ENCODE results near the gene UBL4A.

UBL4A gene

GRCh38 chrX:154512879-154513553 is 26.6 kb upstream of the UBL4A start (continued):
- TF ChIP-seq GLIS3 (CRISPR knock-in tag; IDR thresholded peaks at IDR 0.05) (no peak), ZNF565 (CRISPR knock-in tag; conservative IDR thresholded peaks at IDR 0.05; ENCODE audit: low read depth) (no peak), PATZ1 (CRISPR knock-in tag; IDR thresholded peaks at IDR 0.05; ENCODE audit: borderline replicate concordance) (no peak), ARNTL (CRISPR knock-in tag; IDR thresholded peaks at IDR 0.05; ENCODE audit: borderline replicate concordance, low read depth) (no peak), ESRRG (CRISPR knock-in tag; IDR thresholded peaks at IDR 0.05) (no peak)
- TF ChIP-seq, protein P1, sequence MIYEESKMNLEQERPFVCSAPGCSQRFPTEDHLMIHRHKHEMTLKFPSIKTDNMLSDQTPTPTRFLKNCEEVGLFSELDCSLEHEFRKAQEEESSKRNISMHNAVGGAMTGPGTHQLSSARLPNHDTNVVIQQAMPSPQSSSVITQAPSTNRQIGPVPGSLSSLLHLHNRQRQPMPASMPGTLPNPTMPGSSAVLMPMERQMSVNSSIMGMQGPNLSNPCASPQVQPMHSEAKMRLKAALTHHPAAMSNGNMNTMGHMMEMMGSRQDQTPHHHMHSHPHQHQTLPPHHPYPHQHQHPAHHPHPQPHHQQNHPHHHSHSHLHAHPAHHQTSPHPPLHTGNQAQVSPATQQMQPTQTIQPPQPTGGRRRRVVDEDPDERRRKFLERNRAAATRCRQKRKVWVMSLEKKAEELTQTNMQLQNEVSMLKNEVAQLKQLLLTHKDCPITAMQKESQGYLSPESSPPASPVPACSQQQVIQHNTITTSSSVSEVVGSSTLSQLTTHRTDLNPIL (CRISPR knock-in tag; IDR thresholded peaks at IDR 0.05; ENCODE audit: low read depth): no peak

GRCh38 chrX:154511761-154512160 is 25.3 kb upstream of the UBL4A start:
- TF ChIP-seq PPARA (CRISPR knock-in tag; IDR thresholded peaks at IDR 0.05; ENCODE audit: borderline replicate concordance): no peak
- no peak for TF ChIP-seq ZNF8 (CRISPR knock-in tag; IDR thresholded peaks at IDR 0.05)
- no peak for TF ChIP-seq ESRRG (CRISPR knock-in tag; IDR thresholded peaks at IDR 0.05)
- no peak for TF ChIP-seq ZFP30 (CRISPR knock-in tag; IDR thresholded peaks at IDR 0.05)
- TF ChIP-seq CSDC2 (CRISPR knock-in tag; IDR thresholded peaks at IDR 0.05): no peak
- no peak for TF ChIP-seq TOX (CRISPR knock-in tag; IDR thresholded peaks at IDR 0.05; ENCODE audit: borderline replicate concordance)
- no peak for TF ChIP-seq RARB (CRISPR knock-in tag; IDR thresholded peaks at IDR 0.05)
- TF ChIP-seq SNAI2 (CRISPR knock-in tag; IDR thresholded peaks at IDR 0.05): no peak
- no peak for TF ChIP-seq ZNF70 (CRISPR knock-in tag; IDR thresholded peaks at IDR 0.05)
- no peak for ATAC-seq

- no peak for ATAC-seq
Measured at GRCh38 chrX:154509455-154509854, 23.0 kb upstream of the UBL4A start.

DNA sequence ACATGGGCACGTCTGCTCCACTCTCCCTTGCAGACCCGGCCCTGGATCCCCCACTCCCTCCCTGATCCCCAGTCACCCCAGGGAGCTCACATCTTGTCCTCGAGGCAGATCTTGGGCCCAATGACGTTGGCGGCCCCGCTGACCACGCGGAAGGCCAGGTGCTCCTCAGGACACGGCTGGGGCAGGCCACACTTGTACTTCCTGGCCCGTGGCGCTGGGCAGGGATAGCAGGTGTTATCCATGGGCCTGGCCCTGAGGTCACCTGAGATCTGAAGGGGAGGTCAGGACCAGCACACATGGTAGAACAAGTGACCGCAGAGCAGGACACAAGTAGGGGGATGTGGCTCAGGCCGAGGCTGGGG is 21.9 kb upstream of the UBL4A start:
- ATAC-seq: no peak
- no peak for TF ChIP-seq BACH2 (CRISPR knock-in tag; IDR thresholded peaks at IDR 0.05; ENCODE audit: borderline replicate concordance)
- TF ChIP-seq ZNF565 (CRISPR knock-in tag; conservative IDR thresholded peaks at IDR 0.05; ENCODE audit: low read depth): no peak
- no peak for TF ChIP-seq CSDC2 (CRISPR knock-in tag; IDR thresholded peaks at IDR 0.05)
- no peak for TF ChIP-seq GLIS3 (CRISPR knock-in tag; IDR thresholded peaks at IDR 0.05)
- TF ChIP-seq ISL1 (CRISPR knock-in tag; IDR thresholded peaks at IDR 0.05): no peak
- TF ChIP-seq ZNF70 (CRISPR knock-in tag; IDR thresholded peaks at IDR 0.05): no peak
- TF ChIP-seq CSRNP3 (CRISPR knock-in tag; IDR thresholded peaks at IDR 0.05): no peak
- no peak for TF ChIP-seq ARNTL (CRISPR knock-in tag; IDR thresholded peaks at IDR 0.05; ENCODE audit: borderline replicate concordance, low read depth)
- no peak for TF ChIP-seq TSHZ2 (CRISPR knock-in tag; IDR thresholded peaks at IDR 0.05)
- no peak for TF ChIP-seq ESRRG (CRISPR knock-in tag; IDR thresholded peaks at IDR 0.05)
- TF ChIP-seq PPARA (CRISPR knock-in tag; IDR thresholded peaks at IDR 0.05; ENCODE audit: borderline replicate concordance): no peak
- TF ChIP-seq, protein P2, sequence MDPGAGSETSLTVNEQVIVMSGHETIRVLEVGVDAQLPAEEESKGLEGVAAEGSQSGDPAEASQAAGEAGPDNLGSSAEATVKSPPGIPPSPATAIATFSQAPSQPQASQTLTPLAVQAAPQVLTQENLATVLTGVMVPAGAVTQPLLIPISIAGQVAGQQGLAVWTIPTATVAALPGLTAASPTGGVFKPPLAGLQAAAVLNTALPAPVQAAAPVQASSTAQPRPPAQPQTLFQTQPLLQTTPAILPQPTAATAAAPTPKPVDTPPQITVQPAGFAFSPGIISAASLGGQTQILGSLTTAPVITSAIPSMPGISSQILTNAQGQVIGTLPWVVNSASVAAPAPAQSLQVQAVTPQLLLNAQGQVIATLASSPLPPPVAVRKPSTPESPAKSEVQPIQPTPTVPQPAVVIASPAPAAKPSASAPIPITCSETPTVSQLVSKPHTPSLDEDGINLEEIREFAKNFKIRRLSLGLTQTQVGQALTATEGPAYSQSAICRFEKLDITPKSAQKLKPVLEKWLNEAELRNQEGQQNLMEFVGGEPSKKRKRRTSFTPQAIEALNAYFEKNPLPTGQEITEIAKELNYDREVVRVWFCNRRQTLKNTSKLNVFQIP (CRISPR knock-in tag; IDR thresholded peaks at IDR 0.05; ENCODE audit: borderline replicate concordance, low read depth): no peak

More at GRCh38 chrX:154509455-154509854, 23.0 kb upstream of the UBL4A start:
- TF ChIP-seq ZFP30 (CRISPR knock-in tag; IDR thresholded peaks at IDR 0.05) (no peak), PATZ1 (CRISPR knock-in tag; IDR thresholded peaks at IDR 0.05; ENCODE audit: borderline replicate concordance) (no peak), ZNF70 (CRISPR knock-in tag; IDR thresholded peaks at IDR 0.05) (no peak)
- TF ChIP-seq, protein P1 (CRISPR knock-in tag; IDR thresholded peaks at IDR 0.05; ENCODE audit: low read depth): no peak

Measured in SK-N-SH treated with all-trans-retinoic acid at 6 μM for 48 hours (cell line).